Prostate gland (tissue), 2 donors: ENCODE measurements around the gene DCX.

ENCODE experiments used
- CTCF ChIP-seq, 4 experiments: fragments of 200-600 bp in 2 of 4; fragments of 450-650 bp in 2 of 4; sonication (generic) in 2 of 4; IDR thresholded peaks; 1 replicate in 3 of 4; 2 replicates in 1 of 4; pipeline ENCODE4 v1.5.1; 2016 to 2019; ENCODE audit warnings: antibody characterized with exemption in 4 of 4, mild to moderate bottlenecking in 2 of 4, moderate library complexity in 2 of 4
- POLR2A ChIP-seq: fragments of 450-650 bp; IDR thresholded peaks from one replicate; pipeline ENCODE4 v1.6.1; 2016; ENCODE audit warnings: antibody characterized with exemption, mild to moderate bottlenecking
- POLR2AphosphoS5 ChIP-seq: sonication (generic); formaldehyde crosslinking; IDR thresholded peaks from one replicate; pipeline ENCODE4 v1.6.1; 2017; ENCODE audit warnings: antibody characterized with exemption

DNA sequence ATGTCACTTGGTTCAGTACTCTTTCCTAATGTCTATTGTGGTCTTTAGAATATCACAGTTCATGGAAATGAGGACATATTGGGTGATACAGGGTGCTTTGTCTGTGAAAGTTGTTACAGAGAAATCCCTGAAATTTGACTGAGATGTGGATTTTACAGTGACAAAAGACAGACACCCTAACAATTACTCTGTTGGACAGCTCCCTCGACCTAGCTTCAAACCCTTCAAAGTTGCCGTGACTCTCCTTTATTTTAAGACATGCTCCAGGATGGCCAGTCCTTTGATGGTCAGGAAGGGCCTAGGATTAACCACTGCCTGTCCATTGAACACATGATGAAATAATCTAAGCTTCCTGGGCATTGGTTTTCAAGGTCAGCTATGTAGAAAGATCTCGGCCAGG is 4.0 kb downstream of the DCX start:
- TF ChIP-seq POLR2A (no peak), CTCF (IDR thresholded peaks at IDR 0.05) (no peak), POLR2AphosphoS5 (no peak)
